Measurements from ENCODE around the gene DOCK3.

Gene DOCK3

DNA sequence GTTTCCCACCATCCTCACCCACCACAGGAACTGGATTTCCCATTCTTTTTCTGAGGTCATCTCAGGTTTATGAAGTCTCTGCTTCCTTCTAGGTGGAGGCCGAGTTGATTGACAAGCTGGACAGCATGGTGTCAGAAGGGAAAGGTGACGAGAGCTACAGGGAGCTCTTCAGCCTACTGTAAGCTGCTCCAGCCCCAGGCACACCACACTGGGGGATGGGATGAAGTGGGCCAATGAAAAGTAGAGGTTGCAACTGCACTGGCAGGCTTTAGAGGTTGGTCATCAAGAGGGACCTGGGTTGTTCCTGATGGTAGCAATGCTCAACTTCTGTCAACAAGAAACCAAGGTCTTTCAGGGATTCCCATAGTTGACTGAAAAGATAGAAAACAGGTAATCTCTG lies 655.3 kb downstream of the DOCK3 start:
- DNase-seq (ENCODE audit: low read depth): no peak
- no peak for TF ChIP-seq CTCF (conservative IDR thresholded peaks at IDR 0.05; ENCODE audit: low read depth, low read length)
- H3K4me3 ChIP-seq (ENCODE audit: low read depth, low read length): no peak overlapping the region

- DNase-seq (ENCODE audit: low read depth): no peak
Measured at GRCh38 chr3:51332156-51332555, 657.4 kb downstream of the DOCK3 start.

GRCh38 chr3:51333021-51333420 lies 658.3 kb downstream of the DOCK3 start:
- H3K4me3 ChIP-seq (ENCODE audit: low read depth, low read length): no peak overlapping the region
- TF ChIP-seq CTCF (conservative IDR thresholded peaks at IDR 0.05; ENCODE audit: low read depth, low read length): no peak
- DNase-seq (ENCODE audit: low read depth): no peak

More at GRCh38 chr3:51332156-51332555, 657.4 kb downstream of the DOCK3 start:
- TF ChIP-seq CTCF (conservative IDR thresholded peaks at IDR 0.05; ENCODE audit: low read depth, low read length): no peak
- no peak overlapping the region for H3K4me3 ChIP-seq (ENCODE audit: low read depth, low read length)

GRCh38 chr3:51336261-51336660 lies 661.5 kb downstream of the DOCK3 start:
- DNase-seq (ENCODE audit: low read depth): no peak
- no peak for TF ChIP-seq CTCF (conservative IDR thresholded peaks at IDR 0.05; ENCODE audit: low read depth, low read length)
- H3K4me3 ChIP-seq (ENCODE audit: low read depth, low read length): no peak overlapping the region

- H3K4me3 ChIP-seq (ENCODE audit: low read depth, low read length): no peak overlapping the region
- DNase-seq (ENCODE audit: low read depth): no peak
- no peak for TF ChIP-seq CTCF (conservative IDR thresholded peaks at IDR 0.05; ENCODE audit: low read depth, low read length)
Measured at GRCh38 chr3:51337666-51338065, 662.9 kb downstream of the DOCK3 start.

DNA sequence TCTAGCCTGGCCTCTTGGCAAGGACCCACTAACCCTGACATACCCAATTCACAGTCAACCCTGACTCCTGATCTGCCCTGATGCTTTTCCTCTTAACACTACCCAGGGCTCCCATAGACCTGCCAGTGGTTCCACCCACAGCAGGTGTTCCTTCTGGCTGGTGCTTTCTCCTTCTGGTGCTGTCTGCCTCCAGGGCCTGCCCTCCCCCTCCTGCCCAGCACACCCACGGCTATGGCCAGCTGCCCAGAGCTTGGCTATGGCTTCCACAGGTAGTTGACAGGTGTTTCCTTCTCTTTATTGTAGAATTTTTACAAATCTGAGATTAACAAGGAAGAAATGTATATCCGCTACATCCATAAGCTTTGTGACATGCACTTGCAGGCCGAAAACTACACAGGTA lies 663.9 kb downstream of the DOCK3 start:
- H3K4me3 ChIP-seq (ENCODE audit: low read depth, low read length): no peak overlapping the region
- no peak for TF ChIP-seq CTCF (conservative IDR thresholded peaks at IDR 0.05; ENCODE audit: low read depth, low read length)
- no peak for DNase-seq (ENCODE audit: low read depth)

DNA sequence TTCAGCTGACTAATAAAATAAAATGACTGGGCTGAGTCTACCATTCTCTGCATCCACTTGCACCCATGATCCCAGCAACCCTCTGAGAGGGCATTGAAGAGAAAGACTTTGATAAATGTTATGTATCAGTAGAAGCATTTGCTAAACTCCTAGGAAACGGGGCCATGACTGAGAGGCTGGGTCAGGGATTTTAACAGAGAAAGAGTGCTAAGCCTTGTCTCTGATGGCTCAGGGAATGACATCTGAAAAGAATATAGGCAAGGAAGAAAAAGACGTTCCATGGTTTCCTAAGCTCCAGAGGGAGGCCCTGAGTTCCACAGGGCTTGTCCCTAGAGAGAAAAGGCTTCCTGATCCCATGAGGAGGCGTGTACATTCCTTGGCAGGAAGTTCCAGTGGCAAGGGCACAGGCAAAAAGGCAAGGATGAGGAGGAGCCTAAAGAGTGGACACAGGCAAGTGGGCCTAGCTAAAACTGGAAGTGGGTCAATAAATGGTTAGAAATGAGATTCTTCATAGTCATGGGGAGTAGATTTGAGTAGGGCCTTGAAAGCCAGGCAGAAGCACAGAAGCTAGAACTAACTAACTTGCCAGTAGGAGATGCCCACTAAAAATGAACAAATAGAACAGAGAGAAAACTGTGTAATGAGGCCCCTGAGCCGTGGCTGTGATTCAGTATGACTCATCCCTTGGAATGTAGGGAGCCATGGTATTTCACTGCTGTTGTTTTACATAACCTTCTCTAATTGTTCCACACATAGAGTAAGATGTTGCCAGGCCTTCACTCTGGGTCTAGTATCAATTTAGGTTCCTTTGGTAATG lies 665.5 kb downstream of the DOCK3 start:
- TF ChIP-seq CTCF (conservative IDR thresholded peaks at IDR 0.05; ENCODE audit: low read depth, low read length): no peak
- no peak overlapping the region for H3K4me3 ChIP-seq (ENCODE audit: low read depth, low read length)
- peak; percentile 96 for DNase-seq (ENCODE audit: low read depth)

Measured in choroid plexus epithelial cell (primary cell).